ENCODE measurements around the gene RAP1GAP2. TPM values are rescaled to one million over a fixed set of nuclear protein-coding genes. Genes with fewer than 3 reads are reported as not detected.

RAP1GAP2 gene
- total and polyA plus RNA-seq, 8 donors: 11.8 to 92.4 (median 31.0) TPM

GRCh38 chr17:2964831-2965230 is 168.6 kb downstream of the RAP1GAP2 start:
- peaks cover 0 to 23% (median 2%) of the 10 kb centered on the region in 4 donors for H3K36me3 ChIP-seq
- H3K4me3 ChIP-seq: no peak overlapping the region
- DNase-seq: no peak
- H3K4me1 ChIP-seq: peaks cover 10 to 46% (median 30%) of the 10 kb centered on the region in 4 donors
- no peak for TF ChIP-seq POLR2A (IDR thresholded peaks at IDR 0.05)
- TF ChIP-seq EP300 (IDR thresholded peaks at IDR 0.05): no peak
- TF ChIP-seq POLR2AphosphoS5 (IDR thresholded peaks at IDR 0.05): no peak
- TF ChIP-seq CTCF (IDR thresholded peaks at IDR 0.05): no peak
- intact Hi-C loops (cut with DNase I; ENCODE audit: low total_unique reads): no loop called here
- no peaks in the 10 kb centered on the region for H3K27me3 ChIP-seq
- 85 to 94% (median 90%) methylated on average over 8 to 11 of the region's 11 CpGs for WGBS, 5 donors
- H3K27ac ChIP-seq: peak overlapping the region; percentile 76 to 90 (median 82)
- H3K9me3 ChIP-seq: no peaks in the 10 kb centered on the region

DNA sequence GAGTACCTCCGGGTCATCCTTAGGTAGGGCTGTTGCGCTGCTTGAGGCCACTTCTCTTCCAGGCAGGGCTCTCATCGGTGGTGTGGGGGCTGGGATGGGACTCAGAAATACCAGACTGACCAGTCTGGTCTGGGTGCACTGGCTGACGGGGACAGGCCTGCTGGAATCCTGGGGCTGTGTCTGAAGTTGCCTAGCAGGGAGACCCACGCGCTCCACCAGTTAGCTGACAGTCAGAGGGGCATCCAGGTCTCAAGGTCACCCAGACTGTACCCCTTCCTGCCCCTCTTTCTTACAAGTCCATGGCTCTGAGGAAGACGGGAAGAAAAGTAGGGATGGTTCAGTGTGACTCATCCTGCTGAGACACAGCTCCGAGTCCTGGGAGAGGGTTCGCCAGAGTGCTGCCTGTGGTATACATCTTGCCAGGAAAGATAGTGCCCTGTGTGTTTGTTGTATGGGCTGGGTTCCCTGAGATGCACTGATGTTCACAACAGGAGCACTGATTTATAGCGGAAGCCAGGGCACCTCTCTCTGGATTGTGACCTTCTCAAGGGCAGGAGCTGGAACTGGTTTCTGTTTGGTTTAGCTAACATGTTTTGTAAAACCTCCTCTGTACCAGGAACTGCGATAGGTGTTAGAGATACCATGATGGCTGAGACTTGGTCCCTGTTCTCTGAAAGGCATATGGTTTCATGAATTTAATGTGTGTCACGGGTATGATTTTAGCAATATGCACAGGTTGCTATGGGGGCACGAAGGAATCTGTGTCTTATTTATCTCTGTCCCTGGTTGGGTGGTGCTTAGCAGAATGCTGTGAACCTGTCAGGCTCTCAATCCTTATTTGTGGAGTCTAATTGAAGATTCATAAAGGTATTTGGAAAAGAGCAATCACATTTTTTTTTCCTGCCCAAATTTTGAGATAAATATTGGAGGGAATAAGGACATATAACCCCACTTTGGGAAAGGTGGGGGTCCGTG is 169.7 kb downstream of the RAP1GAP2 start:
- Histone ChIP-seq H3K4me3 (no peak overlapping the region), H3K27ac (peak overlapping the region; percentile 76 to 90 (median 82)), H3K27me3 (no peaks in the 10 kb centered on the region), H3K4me1 (peaks cover 8 to 35% (median 22%) of the 10 kb centered on the region in 4 donors), H3K9me3 (no peaks in the 10 kb centered on the region), H3K36me3 (peaks cover 0 to 23% (median 2%) of the 10 kb centered on the region in 4 donors)
- TF ChIP-seq CTCF (IDR thresholded peaks at IDR 0.05): no peak
- TF ChIP-seq POLR2AphosphoS5 (IDR thresholded peaks at IDR 0.05): peak in 2 of 3 donors; percentile 42 to 50
- no peak for TF ChIP-seq POLR2A (IDR thresholded peaks at IDR 0.05)
- DNase-seq: peak; percentile 79 to 81
- WGBS, 5 donors: 28 to 71% (median 50%) methylated on average over 11 to 14 of the region's 14 CpGs
- intact Hi-C loops (cut with DNase I; ENCODE audit: low total_unique reads): no loop called here

DNA sequence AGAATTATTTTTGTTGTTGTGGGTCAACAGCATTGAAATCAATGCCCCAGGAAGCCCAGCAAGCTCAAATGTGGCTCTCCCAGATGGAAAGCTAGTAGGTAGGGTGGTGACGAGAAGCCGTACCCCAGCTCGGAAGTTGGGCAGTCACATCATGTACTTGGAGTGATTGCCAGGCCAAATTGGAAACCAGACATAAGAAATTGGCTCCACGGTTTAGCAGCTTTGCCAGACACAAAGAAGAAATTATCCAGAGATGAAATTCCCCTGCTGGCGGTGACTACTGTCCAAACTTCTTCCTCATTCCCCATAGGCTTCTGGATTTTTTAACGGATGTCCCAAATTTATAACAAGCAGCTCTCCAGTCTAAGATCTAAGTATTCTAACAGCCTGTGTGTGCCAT is 171.3 kb downstream of the RAP1GAP2 start:
- no peaks in the 10 kb centered on the region for H3K27me3 ChIP-seq
- H3K4me1 ChIP-seq: peaks cover 8 to 32% (median 19%) of the 10 kb centered on the region in 4 donors
- TF ChIP-seq EP300 (IDR thresholded peaks at IDR 0.05) (peak; percentile 75), CTCF (IDR thresholded peaks at IDR 0.05) (no peak), POLR2AphosphoS5 (IDR thresholded peaks at IDR 0.05) (peak in 1 of 3 donors; percentile 50)
- H3K27ac ChIP-seq: peak overlapping the region; percentile 70 to 85 (median 77)
- H3K4me3 ChIP-seq: no peak overlapping the region
- intact Hi-C loops (cut with DNase I; ENCODE audit: low total_unique reads): no loop called here
- no peak for DNase-seq
- 67 to 81% (median 73%) methylated on average over 6 of the region's 6 CpGs for WGBS, 5 donors
- peaks cover 0 to 23% (median 2%) of the 10 kb centered on the region in 4 donors for H3K36me3 ChIP-seq
- no peaks in the 10 kb centered on the region for H3K9me3 ChIP-seq

GRCh38 chr17:2971851-2972250 is 175.6 kb downstream of the RAP1GAP2 start:
- Histone ChIP-seq H3K27me3 (no peaks in the 10 kb centered on the region), H3K4me3 (no peak overlapping the region), H3K36me3 (peaks cover 0 to 6% (median 0%) of the 10 kb centered on the region in 4 donors), H3K9me3 (no peaks in the 10 kb centered on the region), H3K4me1 (peaks cover 0 to 14% (median 7%) of the 10 kb centered on the region in 4 donors), H3K27ac (no peak overlapping the region)
- WGBS, 5 donors: 88 to 97% (median 92%) methylated on average over 2 of the region's 2 CpGs
- no peak for DNase-seq
- no peak for TF ChIP-seq POLR2AphosphoS5 (IDR thresholded peaks at IDR 0.05)
- no peak for TF ChIP-seq EP300 (IDR thresholded peaks at IDR 0.05)
- intact Hi-C loops (cut with DNase I; ENCODE audit: low total_unique reads): no loop called here
